ENCODE data around the gene DCAF5. TPM values are rescaled to one million over a fixed set of nuclear protein-coding genes. Genes with fewer than 3 reads are reported as not detected.

DCAF5 gene
- total and polyA plus RNA-seq, 12 donors = 14.1 to 63.1 (median 57.4) TPM

DNA sequence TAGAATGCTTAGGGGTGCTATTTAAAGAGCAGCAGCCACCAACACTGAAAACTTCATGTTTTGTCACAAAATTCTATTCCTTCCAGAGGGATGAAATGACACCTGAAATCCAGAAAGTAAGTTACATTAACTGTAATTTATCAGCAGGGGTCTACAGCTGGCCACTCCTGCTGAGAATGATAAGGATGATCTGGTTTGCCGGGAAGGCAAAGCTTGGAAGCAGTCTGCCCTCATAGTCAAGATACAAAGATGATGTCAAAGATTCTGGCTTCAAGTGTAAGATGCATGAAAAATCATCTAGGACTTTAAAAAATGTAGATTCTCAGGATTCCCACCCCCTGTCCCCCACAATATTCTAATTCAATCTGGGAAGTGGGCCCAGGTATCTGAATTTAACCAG lies 58.4 kb downstream of the DCAF5 start:
- peaks cover 0 to 84% (median 18%) of the 10 kb centered on the region in 9 donors for H3K36me3 ChIP-seq
- no peak for DNase-seq
- TF ChIP-seq, protein P1, sequence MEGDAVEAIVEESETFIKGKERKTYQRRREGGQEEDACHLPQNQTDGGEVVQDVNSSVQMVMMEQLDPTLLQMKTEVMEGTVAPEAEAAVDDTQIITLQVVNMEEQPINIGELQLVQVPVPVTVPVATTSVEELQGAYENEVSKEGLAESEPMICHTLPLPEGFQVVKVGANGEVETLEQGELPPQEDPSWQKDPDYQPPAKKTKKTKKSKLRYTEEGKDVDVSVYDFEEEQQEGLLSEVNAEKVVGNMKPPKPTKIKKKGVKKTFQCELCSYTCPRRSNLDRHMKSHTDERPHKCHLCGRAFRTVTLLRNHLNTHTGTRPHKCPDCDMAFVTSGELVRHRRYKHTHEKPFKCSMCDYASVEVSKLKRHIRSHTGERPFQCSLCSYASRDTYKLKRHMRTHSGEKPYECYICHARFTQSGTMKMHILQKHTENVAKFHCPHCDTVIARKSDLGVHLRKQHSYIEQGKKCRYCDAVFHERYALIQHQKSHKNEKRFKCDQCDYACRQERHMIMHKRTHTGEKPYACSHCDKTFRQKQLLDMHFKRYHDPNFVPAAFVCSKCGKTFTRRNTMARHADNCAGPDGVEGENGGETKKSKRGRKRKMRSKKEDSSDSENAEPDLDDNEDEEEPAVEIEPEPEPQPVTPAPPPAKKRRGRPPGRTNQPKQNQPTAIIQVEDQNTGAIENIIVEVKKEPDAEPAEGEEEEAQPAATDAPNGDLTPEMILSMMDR (IDR thresholded peaks at IDR 0.05) = no peak
- peaks cover 0 to 19% (median 14%) of the 10 kb centered on the region in 9 donors for H3K4me1 ChIP-seq
- intact Hi-C loops (cut with DNase I) = loop anchor here in 6 of 10 donors (5.0 to 10.0 kb wide), 8 partner anchors 90 to 232 kb away; partner anchors contain the start of gene ACTN1 (in 1 of the 6)
- WGBS, 2 donors = 67 to 74% methylated on average over 1 of the region's 1 CpG
- no peaks in the 10 kb centered on the region for H3K27me3 ChIP-seq
- H3K9me3 ChIP-seq = no peaks in the 10 kb centered on the region
- H3K27ac ChIP-seq = peak overlapping the region in 2 of 10 donors; percentile 15 to 18
- no peak overlapping the region for H3K4me3 ChIP-seq
- no peak for ATAC-seq

DNA sequence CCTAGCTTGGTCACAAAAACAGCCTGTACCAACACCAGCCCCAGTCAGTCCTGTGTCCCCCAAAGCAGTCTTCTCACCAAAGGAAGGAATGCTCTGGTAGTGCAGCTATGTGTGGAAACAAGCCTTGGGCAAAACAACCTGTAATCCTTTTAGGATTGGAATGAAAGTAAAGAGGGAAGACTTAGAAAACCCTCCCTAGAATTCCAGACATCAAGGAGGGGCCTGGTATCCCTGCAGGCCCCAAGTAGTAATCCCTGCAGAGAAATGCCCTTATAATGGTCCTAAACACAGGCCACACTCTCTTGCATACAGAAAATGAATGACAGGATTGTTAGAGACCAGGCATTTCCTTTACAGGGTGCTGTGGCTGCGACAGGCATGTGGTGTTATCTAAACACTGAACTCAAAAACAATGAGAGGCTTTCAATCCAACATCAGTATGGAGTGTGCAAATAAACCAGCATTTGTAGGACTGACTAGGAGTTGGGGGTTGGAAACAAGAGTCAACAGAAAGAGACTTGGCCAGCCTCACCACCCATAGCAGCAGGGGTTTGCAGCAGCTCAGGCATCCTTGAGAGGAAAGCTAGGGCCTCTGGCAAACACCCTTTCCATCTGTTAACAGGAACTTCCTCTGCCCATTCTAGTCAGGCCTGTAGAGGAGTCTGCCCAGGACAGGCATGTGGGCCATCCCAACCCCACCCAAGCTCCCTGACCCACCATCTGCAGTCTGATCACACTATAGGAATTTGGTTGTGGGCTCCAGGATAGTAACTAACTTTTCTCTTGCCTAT lies 59.1 kb downstream of the DCAF5 start:
- ATAC-seq = peak in 7 of 8 donors; percentile 23 to 56 (median 29)
- H3K27me3 ChIP-seq = no peaks in the 10 kb centered on the region
- no peaks in the 10 kb centered on the region for H3K9me3 ChIP-seq
- intact Hi-C loops (cut with DNase I) = loop anchor here in 6 of 10 donors (5.0 to 10.0 kb wide), 8 partner anchors 89 to 232 kb away; partner anchors contain the start of gene ACTN1 (in 1 of the 6)
- WGBS, 2 donors = 33 to 47% methylated on average over 1 of the region's 1 CpG
- no peak for DNase-seq
- H3K36me3 ChIP-seq = peaks cover 0 to 88% (median 22%) of the 10 kb centered on the region in 9 donors
- TF ChIP-seq, protein P1 (IDR thresholded peaks at IDR 0.05) = no peak
- H3K27ac ChIP-seq = peak overlapping the region in 2 of 10 donors; percentile 15 to 18
- H3K4me1 ChIP-seq = peaks cover 0 to 19% (median 14%) of the 10 kb centered on the region in 9 donors
- no peak overlapping the region for H3K4me3 ChIP-seq

DNA sequence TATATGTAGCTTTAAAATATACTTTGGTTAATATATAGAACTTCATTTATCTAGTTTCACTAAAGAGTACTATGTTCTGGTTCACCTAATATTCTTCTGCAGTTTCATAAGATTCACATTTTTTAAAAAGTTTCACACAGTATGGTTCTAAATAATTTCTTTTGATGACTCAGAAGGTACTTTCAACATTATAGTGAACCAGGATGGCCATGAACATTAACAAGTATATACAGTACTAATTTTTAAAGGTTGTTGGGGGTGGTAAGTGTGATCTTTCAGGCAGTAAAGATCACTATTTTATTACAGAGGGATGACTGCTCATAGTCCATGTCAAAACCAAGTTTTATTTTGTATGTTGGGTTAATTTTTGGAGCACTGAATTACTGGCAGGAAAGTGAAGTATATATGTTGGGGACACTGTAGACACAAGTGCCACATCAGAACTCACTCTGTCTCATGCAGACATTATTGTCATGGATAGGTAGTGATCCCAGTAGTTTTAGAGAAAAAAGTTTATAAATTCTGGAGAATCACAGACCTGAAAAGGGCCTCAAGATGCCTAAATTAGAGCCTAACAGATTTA lies 60.0 kb downstream of the DCAF5 start:
- TF ChIP-seq, protein P1 (IDR thresholded peaks at IDR 0.05) = no peak
- ATAC-seq (no peak), DNase-seq (no peak)
- Histone ChIP-seq H3K9me3 (no peaks in the 10 kb centered on the region), H3K4me1 (peaks cover 0 to 19% (median 14%) of the 10 kb centered on the region in 9 donors), H3K36me3 (peaks cover 0 to 96% (median 26%) of the 10 kb centered on the region in 9 donors), H3K4me3 (no peak overlapping the region), H3K27me3 (no peaks in the 10 kb centered on the region), H3K27ac (no peak overlapping the region)
- intact Hi-C loops (cut with DNase I) = loop anchor here in 6 of 10 donors (5.0 to 10.0 kb wide), 8 partner anchors 88 to 231 kb away; partner anchors contain the start of gene ACTN1 (in 1 of the 6)

DNA sequence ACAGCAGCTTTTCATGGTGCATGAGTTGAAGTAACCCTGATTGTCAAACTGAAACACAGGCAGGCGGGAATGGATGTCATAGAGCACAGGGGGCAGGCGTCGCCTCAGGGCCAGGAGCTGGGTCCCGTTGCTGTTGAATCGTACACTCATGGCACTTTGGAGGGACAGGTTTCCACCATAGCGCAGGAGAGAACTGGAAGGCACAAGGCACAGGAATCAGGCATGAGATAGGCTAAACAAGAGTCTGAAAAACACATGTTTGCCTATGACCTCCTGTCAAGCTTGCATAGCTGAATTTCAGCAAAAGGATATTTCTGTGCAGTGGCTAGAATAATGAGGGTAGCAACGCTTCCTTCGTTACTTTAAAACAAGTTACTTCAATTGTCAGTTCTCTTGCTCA lies 61.2 kb downstream of the DCAF5 start:
- TF ChIP-seq, protein P1 (IDR thresholded peaks at IDR 0.05) = no peak
- no peak overlapping the region for H3K27ac ChIP-seq
- no peak overlapping the region for H3K4me3 ChIP-seq
- peaks cover 0 to 25% (median 20%) of the 10 kb centered on the region in 9 donors for H3K4me1 ChIP-seq
- DNase-seq (no peak), ATAC-seq (no peak)
- 95 to 97% methylated on average over 8 of the region's 8 CpGs for WGBS, 2 donors
- no peaks in the 10 kb centered on the region for H3K27me3 ChIP-seq
- H3K36me3 ChIP-seq = peaks cover 0 to 99% (median 26%) of the 10 kb centered on the region in 9 donors
- intact Hi-C loops (cut with DNase I) = loop anchor here in 6 of 10 donors (5.0 to 10.0 kb wide), 8 partner anchors 87 to 229 kb away; partner anchors contain the start of gene ACTN1 (in 1 of the 6)
- no peaks in the 10 kb centered on the region for H3K9me3 ChIP-seq
